Upper lobe of right lung (tissue), 1 donor: ENCODE data around the gene SAPCD1. TPM values are rescaled to one million over a fixed set of nuclear protein-coding genes. Genes with fewer than 3 reads are reported as not detected.

ENCODE experiments used
- ATAC-seq: fragments of 200-7000 bp; cut with Tn5 transposase; one replicate; pipeline ENCODE4 v1.9.1; 2020; ENCODE audit warnings: mild to moderate bottlenecking, moderate library complexity
- DNase-seq: peaks from one replicate; pipeline ENCODE4 v3.0.0-alpha.2; 2020
- H3K27ac ChIP-seq: fragments of 200-600 bp; one replicate; pipeline ENCODE4 v1.8.0; 2022
- H3K27me3 ChIP-seq: fragments of 200-600 bp; one replicate; pipeline ENCODE4 v1.8.0; 2022; ENCODE audit warnings: mild to moderate bottlenecking
- H3K36me3 ChIP-seq: fragments of 200-600 bp; one replicate; pipeline ENCODE4 v1.8.0; 2022
- H3K4me1 ChIP-seq: fragments of 200-600 bp; one replicate; pipeline ENCODE4 v1.8.0; 2022
- H3K4me3 ChIP-seq: fragments of 200-600 bp; one replicate; pipeline ENCODE4 v1.8.0; 2022; ENCODE audit warnings: mild to moderate bottlenecking
- H3K9me3 ChIP-seq: fragments of 200-600 bp; one replicate; pipeline ENCODE4 v1.8.0; 2022
- CTCF ChIP-seq: fragments of 200-600 bp; IDR thresholded peaks from one replicate; pipeline ENCODE4 v1.8.0; 2022; ENCODE audit warnings: antibody characterized with exemption
- intact Hi-C: fragments of 100-400 bp; cut with DNase I; formaldehyde crosslinking; loops from one replicate; pipeline ENCODE4 v1.11.0; 2022
- total RNA-seq: library from RNA; stranded (reverse); fragmentation: NEBNext Ultra II Directional; extraction: Animal tissue kit (Norgen Biotek cat#: 25700); gene quantifications from one replicate; pipeline ENCODE4 v1.2.1, GENCODE V29; 2021
- donor health status: DM: no; HTN: yes; CAD: no; lungs with severe emphysema.

The SAPCD1 gene
- total RNA-seq, 1 donor from 2014 or later = 2.6 TPM

- Histone ChIP-seq H3K27ac (no peak overlapping the region), H3K36me3 (no peaks in the 10 kb centered on the region), H3K4me1 (peaks cover 6% of the 10 kb centered on the region), H3K9me3 (no peaks in the 10 kb centered on the region), H3K4me3 (no peak overlapping the region), H3K27me3 (no peaks in the 10 kb centered on the region)
- DNase-seq (no peak), ATAC-seq (no peak)
- TF ChIP-seq CTCF = no peak
- intact Hi-C loops = no loop called here
Measured at GRCh38 chr6:31767096-31767645, 4.7 kb downstream of the SAPCD1 start.

DNA sequence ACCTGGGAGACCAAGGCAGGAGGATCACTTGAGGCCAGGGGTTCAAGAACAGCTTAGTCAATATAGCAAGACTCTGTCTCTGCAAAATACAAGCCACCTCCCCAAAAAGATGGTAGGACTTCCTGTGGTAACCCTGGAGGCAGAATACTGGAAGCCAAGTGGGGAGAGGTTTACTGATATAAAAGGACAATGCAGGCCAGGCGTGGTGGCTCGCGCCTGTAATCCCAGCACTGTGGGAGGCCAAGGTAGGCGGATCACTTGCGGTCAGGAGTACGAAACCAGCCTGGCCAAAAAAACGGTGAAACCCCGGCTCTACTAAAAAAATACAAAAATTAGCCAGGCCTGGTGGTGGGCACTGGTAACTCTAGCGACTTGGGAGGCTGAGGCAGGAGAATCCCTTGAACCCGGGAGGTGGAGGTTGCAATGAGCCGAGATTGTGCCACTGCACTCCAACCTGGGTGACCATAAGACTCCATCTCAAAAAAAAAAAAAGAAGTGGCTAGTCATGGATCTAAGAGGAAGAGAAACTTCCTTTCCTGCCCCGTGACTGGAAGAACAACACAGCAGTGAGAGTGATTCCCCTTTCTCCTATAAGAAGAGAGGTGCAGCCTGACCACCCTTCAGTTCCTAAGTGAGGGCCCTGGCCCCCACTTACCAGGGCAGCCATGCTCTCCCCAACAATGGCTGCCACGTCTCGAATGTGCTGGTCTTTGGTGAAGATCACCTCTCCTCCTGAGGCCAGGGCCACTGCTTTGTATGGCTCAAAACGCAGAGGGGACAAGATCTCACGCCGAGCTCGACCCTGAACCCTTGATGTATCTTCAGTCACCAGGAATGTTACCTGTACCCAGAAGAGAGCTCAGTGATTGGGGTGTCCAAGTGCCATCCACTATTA lies 6.2 kb downstream of the SAPCD1 start:
- no peak for TF ChIP-seq CTCF
- Histone ChIP-seq H3K27me3 (no peaks in the 10 kb centered on the region), H3K4me1 (peaks cover 6% of the 10 kb centered on the region), H3K4me3 (no peak overlapping the region), H3K36me3 (no peaks in the 10 kb centered on the region), H3K9me3 (no peaks in the 10 kb centered on the region), H3K27ac (peak overlapping the region; percentile 47)
- intact Hi-C loops = no loop called here
- DNase-seq (no peak), ATAC-seq (peak; percentile 63)

- TF ChIP-seq CTCF = peak; percentile 90
- Histone ChIP-seq H3K4me3 (no peak overlapping the region), H3K36me3 (no peaks in the 10 kb centered on the region), H3K27me3 (no peaks in the 10 kb centered on the region), H3K27ac (no peak overlapping the region), H3K4me1 (peaks cover 6% of the 10 kb centered on the region), H3K9me3 (no peaks in the 10 kb centered on the region)
- intact Hi-C loops = no loop called here
- DNase-seq (peak; percentile 91), ATAC-seq (peak; percentile 95)
Measured at GRCh38 chr6:31769684-31770371, 7.4 kb downstream of the SAPCD1 start.

GRCh38 chr6:31770860-31771259 lies 8.4 kb downstream of the SAPCD1 start:
- H3K36me3 ChIP-seq = no peaks in the 10 kb centered on the region
- ATAC-seq = no peak
- peaks cover 6% of the 10 kb centered on the region for H3K4me1 ChIP-seq
- H3K4me3 ChIP-seq = no peak overlapping the region
- no peak for TF ChIP-seq CTCF
- H3K27me3 ChIP-seq = no peaks in the 10 kb centered on the region
- H3K9me3 ChIP-seq = no peaks in the 10 kb centered on the region
- intact Hi-C loops = no loop called here
- H3K27ac ChIP-seq = no peak overlapping the region
- DNase-seq = no peak

DNA sequence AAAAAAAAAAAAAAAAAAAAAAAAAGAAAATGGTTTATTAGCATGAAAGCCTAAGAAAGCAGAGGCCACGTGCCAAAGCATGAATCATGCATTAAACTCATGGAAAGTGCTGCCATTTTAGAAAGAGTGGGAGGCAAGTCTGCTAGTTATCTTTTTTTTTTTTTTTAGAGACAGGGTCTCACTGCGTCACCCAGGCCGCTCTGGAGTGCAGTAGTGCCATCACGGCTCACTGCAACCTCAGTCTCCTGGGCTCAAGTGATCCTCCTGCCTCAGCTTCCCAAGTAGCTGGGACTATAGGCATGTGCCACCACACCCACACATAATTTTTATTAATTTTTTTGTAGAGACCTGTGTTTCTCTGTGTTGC lies 9.5 kb downstream of the SAPCD1 start:
- no peak for ATAC-seq
- intact Hi-C loops = no loop called here

More for the DNA sequence above, 9.5 kb downstream of the SAPCD1 start:
- H3K4me1 ChIP-seq = peaks cover 11% of the 10 kb centered on the region
- H3K9me3 ChIP-seq = no peaks in the 10 kb centered on the region
- no peak overlapping the region for H3K4me3 ChIP-seq
- no peak for DNase-seq
- H3K27me3 ChIP-seq = no peaks in the 10 kb centered on the region
- no peaks in the 10 kb centered on the region for H3K36me3 ChIP-seq
- TF ChIP-seq CTCF = no peak
- H3K27ac ChIP-seq = no peak overlapping the region
